Naive thymus-derived CD4-positive, alpha-beta T cell (primary cell): ENCODE measurements around the gene FAM20A. TPM values are rescaled to one million over a fixed set of nuclear protein-coding genes. Genes with fewer than 3 reads are reported as not detected.
A peak's percentile ranks its signal among the peaks of the same experiment; 100 is the strongest.

Experiments
- ATAC-seq: fragments of 150-1000 bp; cut with Tn5 transposase; 2 replicates; pipeline ENCODE4 v1.10.0; 2021; ENCODE audit warnings: mild to moderate bottlenecking, moderate library complexity
- CTCF ChIA-PET: fragments of 350-600 bp; sonication (Branson Sonifier 250); formaldehyde crosslinking; loops from one replicate; lab custom pipeline; 2021; ENCODE audit warnings: antibody characterized with exemption; lab: Charles Lee
- POLR2A ChIA-PET: fragments of 350-600 bp; sonication (Branson Sonifier 250); formaldehyde crosslinking; loops from one replicate; lab custom pipeline; 2021; ENCODE audit warnings: antibody characterized with exemption, inconsistent platforms; lab: Charles Lee
- DNase-seq, 9 donors: peaks; one replicate each; pipeline versions ENCODE4 v3.0.0 to v3.0.0-alpha.2; 2020 to 2022; ENCODE audit warnings: mixed read lengths in 1 of 9
- H3K27ac ChIP-seq: one replicate; pipeline ENCODE4 v1.7.0; 2013; ENCODE audit warnings: mild to moderate bottlenecking, low read depth, low read length, moderate library complexity
- H3K27me3 ChIP-seq, 2 donors: one replicate each; pipeline ENCODE4 v1.7.0; 2013; ENCODE audit warnings: low read length in 2 of 2, mild to moderate bottlenecking in 2 of 2, moderate library complexity in 2 of 2; ENCODE audit not compliant: control insufficient read depth in 2 of 2, insufficient read depth in 2 of 2
- H3K36me3 ChIP-seq, 3 experiments: 1 replicate in 2 of 3; 2 replicates in 1 of 3; pipeline ENCODE4 v1.7.0; 2013; ENCODE audit warnings: low read length in 3 of 3, mild to moderate bottlenecking in 3 of 3, moderate library complexity in 1 of 3; ENCODE audit not compliant: insufficient read depth in 3 of 3, control insufficient read depth in 2 of 3
- H3K4me1 ChIP-seq, 2 donors: one replicate each; pipeline ENCODE4 v1.7.0; 2013; ENCODE audit warnings: low read length in 2 of 2, mild to moderate bottlenecking in 2 of 2, moderate library complexity in 1 of 2; ENCODE audit not compliant: control insufficient read depth in 2 of 2, insufficient read depth in 2 of 2
- H3K4me3 ChIP-seq: 2 replicates; pipeline ENCODE4 v1.7.0; 2013; ENCODE audit warnings: mild to moderate bottlenecking, low read length
- H3K9me3 ChIP-seq, 3 experiments: 1 replicate in 2 of 3; 2 replicates in 1 of 3; pipeline ENCODE4 v1.7.0; 2013; ENCODE audit warnings: low read length in 3 of 3; ENCODE audit not compliant: control insufficient read depth in 2 of 3
- H3K27ac Mint-ChIP-seq, 9 donors: one replicate each; pipeline ENCODE4 v1.8.0; 2020 to 2022; ENCODE audit warnings: mixed read lengths in 9 of 9, mild to moderate bottlenecking in 8 of 9, moderate library complexity in 5 of 9, inconsistent platforms in 2 of 9
- H3K27me3 Mint-ChIP-seq, 5 donors: one replicate each; pipeline ENCODE4 v1.8.0; 2021 to 2022; ENCODE audit warnings: mixed read lengths in 5 of 5, mild to moderate bottlenecking in 1 of 5
- H3K36me3 Mint-ChIP-seq, 5 donors: one replicate each; pipeline ENCODE4 v1.8.0; 2020 to 2022; ENCODE audit warnings: mixed read lengths in 5 of 5, mild to moderate bottlenecking in 3 of 5, inconsistent platforms in 1 of 5
- H3K4me1 Mint-ChIP-seq, 7 donors: one replicate each; pipeline ENCODE4 v1.8.0; 2020 to 2022; ENCODE audit warnings: mixed read lengths in 7 of 7, mild to moderate bottlenecking in 3 of 7, inconsistent platforms in 1 of 7
- H3K4me3 Mint-ChIP-seq, 10 donors: one replicate each; pipeline ENCODE4 v1.8.0; 2020 to 2022; ENCODE audit warnings: mild to moderate bottlenecking in 10 of 10, mixed read lengths in 10 of 10, moderate library complexity in 6 of 10, inconsistent platforms in 2 of 10
- H3K9me3 Mint-ChIP-seq, 11 donors: one replicate each; pipeline ENCODE4 v1.8.0; 2020 to 2022; ENCODE audit warnings: mixed read lengths in 11 of 11, mild to moderate bottlenecking in 4 of 11, inconsistent platforms in 1 of 11, moderate library complexity in 1 of 11
- intact Hi-C, 2 donors: fragments of 100-400 bp; cut with micrococcal nuclease; formaldehyde crosslinking; loops; one replicate each; pipeline ENCODE4 v1.15.1; 2023
- polyA plus RNA-seq, 2 donors: library from polyadenylated mRNA; unstranded; fragments of 300-500 nt; fragmentation: Illumina TruSeq; gene quantifications; one replicate each; pipeline ENCODE4 v1.2.3, GENCODE V29; 2021
- total RNA-seq, 6 experiments: library from RNA in 5 of 6; stranded (reverse) in 5 of 6; gene quantifications; 1 replicate in 5 of 6; 2 replicates in 1 of 6; pipeline ENCODE4 v1.2.3 and lab custom pipeline; 2021 to 2026

The FAM20A gene
- total and polyA plus RNA-seq, 7 experiments from 2014 or later, result 0.19 to 2.9 (median 0.42) TPM; not detected in 4

- ATAC-seq (no peak), DNase-seq (no peak)
- H3K27me3 Mint-ChIP-seq, result peaks cover 59 to 69% (median 65%) of the 10 kb centered on the region in 5 donors
- H3K4me3 Mint-ChIP-seq, result peak overlapping the region in 6 of 10 donors; percentile 25 to 82 (median 56)
- Histone ChIP-seq H3K4me1 (no peaks in the 10 kb centered on the region), H3K27ac (no peak overlapping the region), H3K4me3 (no peak overlapping the region), H3K27me3 (peaks cover 0 to 6% of the 10 kb centered on the region in 2 donors), H3K36me3 (no peaks in the 10 kb centered on the region), H3K9me3 (no peaks in the 10 kb centered on the region)
- ChIA-PET CTCF (no interaction called here), POLR2A (no interaction called here)
- H3K4me1 Mint-ChIP-seq, result peaks cover 6 to 18% (median 11%) of the 10 kb centered on the region in 7 donors
- peaks cover 0 to 14% (median 4%) of the 10 kb centered on the region in 11 donors for H3K9me3 Mint-ChIP-seq
- peak overlapping the region in 1 of 9 donors; percentile 72 for H3K27ac Mint-ChIP-seq
- peaks cover 0 to 7% (median 2%) of the 10 kb centered on the region in 5 donors for H3K36me3 Mint-ChIP-seq
- intact Hi-C loops, result no loop called here
Observed at GRCh38 chr17:68602289-68602688, 1.1 kb upstream of the FAM20A start.

DNA sequence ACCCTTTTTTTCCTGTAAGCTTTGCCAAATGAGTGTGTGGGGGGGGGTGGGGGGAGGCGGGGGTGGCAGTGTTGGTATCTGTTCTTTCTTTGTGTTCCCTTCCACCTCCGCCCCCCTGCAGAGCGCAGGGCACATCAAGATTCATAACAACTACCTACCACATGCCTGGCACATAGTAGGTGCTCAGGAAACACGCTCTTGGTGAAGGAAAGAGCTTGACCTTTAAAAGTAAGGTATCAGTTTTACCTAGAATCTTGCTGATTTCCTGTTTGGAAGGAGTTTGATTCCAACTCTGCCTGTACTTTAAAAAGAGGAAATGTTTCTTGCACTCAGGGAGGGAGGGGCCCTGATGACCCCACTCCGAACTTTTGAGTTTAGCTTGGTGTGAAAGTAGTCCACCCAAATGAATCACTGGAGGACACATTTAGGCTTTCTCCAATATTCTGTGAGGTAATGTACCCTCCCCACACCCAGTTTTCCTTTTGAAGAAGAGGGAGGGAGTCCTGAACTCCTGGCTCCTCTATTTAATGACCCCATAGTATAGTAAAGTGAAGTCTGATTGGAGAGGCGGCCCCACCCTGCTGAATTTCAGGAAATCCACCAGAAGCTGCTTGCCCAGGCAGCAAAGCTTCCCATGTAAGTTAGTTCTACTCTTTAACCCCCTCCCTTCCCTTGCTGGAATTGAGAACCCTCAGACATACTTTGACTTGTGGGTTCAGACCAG is 560 bp upstream of the FAM20A start:
- Mint-ChIP-seq H3K9me3 (peaks cover 0 to 8% (median 3%) of the 10 kb centered on the region in 11 donors), H3K4me3 (peak overlapping the region; percentile 27 to 82 (median 53)), H3K27me3 (peaks cover 64 to 73% (median 68%) of the 10 kb centered on the region in 5 donors), H3K36me3 (peaks cover 0 to 5% (median 0%) of the 10 kb centered on the region in 5 donors), H3K27ac (peak overlapping the region in 1 of 9 donors; percentile 72), H3K4me1 (peaks cover 6 to 18% (median 11%) of the 10 kb centered on the region in 7 donors)
- intact Hi-C loops, result no loop called here
- Histone ChIP-seq H3K4me1 (no peaks in the 10 kb centered on the region), H3K36me3 (no peaks in the 10 kb centered on the region), H3K4me3 (no peak overlapping the region), H3K9me3 (no peaks in the 10 kb centered on the region), H3K27me3 (peaks cover 0 to 6% of the 10 kb centered on the region in 2 donors), H3K27ac (no peak overlapping the region)
- DNase-seq (no peak), ATAC-seq (peak; percentile 67)
- ChIA-PET CTCF (no interaction called here), POLR2A (no interaction called here)

DNA sequence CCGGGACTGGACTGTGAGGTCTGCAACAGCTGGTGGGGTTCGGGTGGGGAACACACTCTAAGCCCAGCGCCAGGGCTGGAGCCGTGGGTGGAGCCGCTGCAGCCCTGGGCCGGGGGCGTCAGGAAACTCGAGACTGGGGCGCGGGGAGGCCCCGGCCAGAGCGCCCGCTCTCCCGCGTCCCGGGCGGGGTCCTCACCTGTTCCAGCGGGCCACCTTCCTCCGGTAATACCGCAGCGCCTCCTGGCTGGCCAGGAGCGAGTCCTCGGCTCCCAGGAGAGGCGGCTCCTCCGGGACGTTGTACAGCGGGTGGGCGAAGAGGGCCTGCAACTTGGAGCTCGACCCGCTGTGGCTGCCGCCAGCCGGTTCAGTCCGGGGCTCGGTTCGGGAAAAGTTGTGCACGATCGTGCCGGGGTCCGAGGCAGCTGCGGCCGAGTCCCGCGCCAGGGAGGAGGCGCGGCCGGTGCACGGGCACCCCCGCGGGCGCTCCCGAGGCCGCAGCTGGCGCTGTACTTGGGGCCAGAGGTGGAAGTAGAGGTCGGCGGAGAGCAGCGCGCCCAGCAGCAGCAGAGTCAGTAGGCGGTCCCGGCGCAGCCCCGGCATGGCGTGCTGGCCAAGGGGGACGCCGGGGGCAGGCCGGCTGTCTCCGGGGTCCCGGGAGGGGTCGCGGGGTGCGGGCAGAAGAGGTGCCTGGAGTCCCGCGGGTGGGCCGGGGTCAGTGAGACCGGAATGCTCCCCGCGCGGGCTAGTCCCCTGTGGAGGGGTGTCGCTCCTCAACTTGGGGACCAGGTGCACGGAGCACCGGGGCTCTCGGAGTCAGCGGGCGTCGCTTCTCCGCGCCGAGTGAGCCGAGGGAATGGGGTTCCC is 868 bp downstream of the FAM20A start:
- ChIA-PET CTCF (no interaction called here), POLR2A (no interaction called here)
- peaks cover 0 to 5% (median 0%) of the 10 kb centered on the region in 11 donors for H3K9me3 Mint-ChIP-seq
- Histone ChIP-seq H3K36me3 (no peaks in the 10 kb centered on the region), H3K27me3 (peaks cover 0 to 6% of the 10 kb centered on the region in 2 donors), H3K4me3 (no peak overlapping the region), H3K27ac (no peak overlapping the region), H3K4me1 (peaks cover 0 to 4% of the 10 kb centered on the region in 2 donors), H3K9me3 (no peaks in the 10 kb centered on the region)
- ATAC-seq (peak; percentile 44), DNase-seq (peak in 1 of 9 donors; percentile 28)
- H3K4me3 Mint-ChIP-seq, result peak overlapping the region in 7 of 10 donors; percentile 23 to 82 (median 68)
- H3K27ac Mint-ChIP-seq, result no peak overlapping the region
- H3K4me1 Mint-ChIP-seq, result peaks cover 11 to 30% (median 22%) of the 10 kb centered on the region in 7 donors
- peaks cover 0 to 5% (median 0%) of the 10 kb centered on the region in 5 donors for H3K36me3 Mint-ChIP-seq
- intact Hi-C loops, result no loop called here
- H3K27me3 Mint-ChIP-seq, result peaks cover 68 to 79% (median 73%) of the 10 kb centered on the region in 5 donors

DNA sequence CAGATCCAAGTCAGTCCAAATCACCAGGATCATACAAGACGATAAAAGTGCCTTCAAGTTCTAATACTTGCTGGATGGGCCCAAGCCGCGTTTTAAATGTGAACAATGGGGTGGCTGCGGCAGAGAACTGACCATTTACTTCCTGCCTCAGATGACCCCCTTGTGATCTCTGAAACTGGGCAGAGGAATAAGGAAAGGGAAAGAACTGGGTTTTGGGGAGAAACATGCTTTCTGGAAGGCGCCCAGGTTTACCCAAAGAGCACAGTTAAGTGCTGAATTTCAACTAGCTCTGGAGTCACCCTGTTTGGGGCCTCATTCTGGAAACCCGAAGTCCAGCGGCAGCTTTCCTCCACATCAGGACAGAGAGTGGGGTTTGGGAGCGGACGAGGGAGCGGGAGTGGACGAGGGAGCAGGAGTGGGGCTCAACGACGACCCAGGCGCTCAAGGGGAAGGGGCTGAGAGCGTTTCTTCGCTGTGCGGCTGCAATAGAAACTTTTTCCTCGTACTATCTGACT is 1.6 kb downstream of the FAM20A start:
- ATAC-seq (no peak), DNase-seq (no peak)
- H3K4me1 Mint-ChIP-seq, result peaks cover 11 to 35% (median 26%) of the 10 kb centered on the region in 7 donors
- no peaks in the 10 kb centered on the region for H3K9me3 ChIP-seq
- H3K9me3 Mint-ChIP-seq, result peaks cover 0 to 2% (median 0%) of the 10 kb centered on the region in 11 donors
- intact Hi-C loops, result no loop called here
- ChIA-PET CTCF (no interaction called here), POLR2A (no interaction called here)
- H3K36me3 Mint-ChIP-seq, result no peaks in the 10 kb centered on the region
- H3K27me3 ChIP-seq, result peaks cover 0 to 6% of the 10 kb centered on the region in 2 donors
- H3K27ac Mint-ChIP-seq, result no peak overlapping the region
- H3K27ac ChIP-seq, result no peak overlapping the region
- H3K36me3 ChIP-seq, result no peaks in the 10 kb centered on the region
- no peak overlapping the region for H3K4me3 ChIP-seq
- peak overlapping the region; percentile 23 to 82 (median 67) for H3K4me3 Mint-ChIP-seq
- H3K27me3 Mint-ChIP-seq, result peaks cover 68 to 82% (median 71%) of the 10 kb centered on the region in 5 donors
- peaks cover 0 to 4% of the 10 kb centered on the region in 2 donors for H3K4me1 ChIP-seq

- peaks cover 0 to 6% of the 10 kb centered on the region in 2 donors for H3K27me3 ChIP-seq
- CTCF ChIA-PET, result no interaction called here
Observed at GRCh38 chr17:68599091-68599490, 2.1 kb downstream of the FAM20A start.

GRCh38 chr17:68598545-68598961 is 2.6 kb downstream of the FAM20A start:
- Mint-ChIP-seq H3K27ac (no peak overlapping the region), H3K9me3 (peaks cover 0 to 2% (median 0%) of the 10 kb centered on the region in 11 donors), H3K36me3 (no peaks in the 10 kb centered on the region), H3K4me3 (no peak overlapping the region), H3K27me3 (peaks cover 72 to 83% (median 72%) of the 10 kb centered on the region in 5 donors), H3K4me1 (peaks cover 11 to 35% (median 26%) of the 10 kb centered on the region in 7 donors)
- Histone ChIP-seq H3K4me1 (peaks cover 0 to 4% of the 10 kb centered on the region in 2 donors), H3K27me3 (peaks cover 0 to 6% of the 10 kb centered on the region in 2 donors), H3K27ac (no peak overlapping the region), H3K4me3 (no peak overlapping the region), H3K36me3 (no peaks in the 10 kb centered on the region), H3K9me3 (no peaks in the 10 kb centered on the region)
- intact Hi-C loops, result no loop called here
- POLR2A ChIA-PET, result no interaction called here
- ATAC-seq (no peak), DNase-seq (no peak)
- CTCF ChIA-PET, result no interaction called here

More at GRCh38 chr17:68599091-68599490, 2.1 kb downstream of the FAM20A start:
- Mint-ChIP-seq H3K27ac (no peak overlapping the region), H3K4me3 (peak overlapping the region in 3 of 10 donors; percentile 60 to 82 (median 62)), H3K36me3 (no peaks in the 10 kb centered on the region), H3K27me3 (peaks cover 71 to 83% (median 72%) of the 10 kb centered on the region in 5 donors), H3K4me1 (peaks cover 11 to 35% (median 26%) of the 10 kb centered on the region in 7 donors), H3K9me3 (peaks cover 0 to 2% (median 0%) of the 10 kb centered on the region in 11 donors)
- H3K4me1 ChIP-seq, result peaks cover 0 to 4% of the 10 kb centered on the region in 2 donors
- DNase-seq (no peak), ATAC-seq (no peak)
- H3K27ac ChIP-seq, result no peak overlapping the region
- H3K4me3 ChIP-seq, result no peak overlapping the region
- no peaks in the 10 kb centered on the region for H3K9me3 ChIP-seq
- intact Hi-C loops, result no loop called here
- POLR2A ChIA-PET, result no interaction called here
- no peaks in the 10 kb centered on the region for H3K36me3 ChIP-seq
